GM21423 (cell line): ENCODE data around the gene SMCO2.

Experiments used
- ATAC-seq: cut with Tn5 transposase; IDR thresholded peaks from one replicate; pipeline ENCODE4 v1.9.1; 2021; ENCODE audit warnings: mild to moderate bottlenecking, moderate library complexity; ENCODE audit not compliant: unreplicated experiment

SMCO2 gene

GRCh38 chr12:27497446-27497845, 50.9 kb downstream of the SMCO2 start:
- no peak for ATAC-seq

GRCh38 chr12:27498149-27498548, 51.6 kb downstream of the SMCO2 start:
- ATAC-seq, result peak; percentile 49

- ATAC-seq, result no peak
Observed at GRCh38 chr12:27498761-27499160, 52.2 kb downstream of the SMCO2 start.

- ATAC-seq, result no peak
Observed at GRCh38 chr12:27499377-27499776, 52.8 kb downstream of the SMCO2 start.

GRCh38 chr12:27500546-27500945, 54.0 kb downstream of the SMCO2 start:
- ATAC-seq, result no peak

GRCh38 chr12:27502021-27502435, 55.5 kb downstream of the SMCO2 start:
- ATAC-seq, result no peak

- ATAC-seq, result no peak
Observed at GRCh38 chr12:27504507-27504906, 58.0 kb downstream of the SMCO2 start.

GRCh38 chr12:27505109-27505508, 58.6 kb downstream of the SMCO2 start:
- ATAC-seq, result no peak

- ATAC-seq, result no peak
Observed at GRCh38 chr12:27505761-27506160, 59.2 kb downstream of the SMCO2 start.

- ATAC-seq, result no peak
Observed at GRCh38 chr12:27506645-27507189, 60.2 kb downstream of the SMCO2 start.

- no peak for ATAC-seq
Observed at GRCh38 chr12:27508736-27509431, 62.3 kb downstream of the SMCO2 start.

- no peak for ATAC-seq
Observed at GRCh38 chr12:27511031-27511722, 64.6 kb downstream of the SMCO2 start.

GRCh38 chr12:27511723-27512045, 65.1 kb downstream of the SMCO2 start:
- no peak for ATAC-seq

- no peak for ATAC-seq
Observed at GRCh38 chr12:27513155-27513824, 66.8 kb downstream of the SMCO2 start.

- no peak for ATAC-seq
Observed at GRCh38 chr12:27515671-27516070, 69.1 kb downstream of the SMCO2 start.

GRCh38 chr12:27516625-27517024, 70.1 kb downstream of the SMCO2 start:
- ATAC-seq, result no peak

GRCh38 chr12:27517546-27517945, 71.0 kb downstream of the SMCO2 start:
- ATAC-seq, result no peak

GRCh38 chr12:27517961-27518665, 71.6 kb downstream of the SMCO2 start:
- ATAC-seq, result no peak

GRCh38 chr12:27521066-27521465, 74.5 kb downstream of the SMCO2 start:
- ATAC-seq, result no peak

GRCh38 chr12:27521981-27522380, 75.4 kb downstream of the SMCO2 start:
- no peak for ATAC-seq

GRCh38 chr12:27523305-27523641, 76.7 kb downstream of the SMCO2 start:
- ATAC-seq, result peak; percentile 11
